Body of pancreas (tissue), 4 donors: ENCODE measurements around the gene CMPK2. TPM values are rescaled to one million over a fixed set of nuclear protein-coding genes. Genes with fewer than 3 reads are reported as not detected.
A peak's percentile ranks its signal among the peaks of the same experiment; 100 is the strongest.
"Not testable (repeated sequence)": the region's sequence is repeated elsewhere in the genome, so short reads cannot be mapped to it uniquely, and the experiment has no call there.

Experiments used
- ATAC-seq: fragments of 150-250 bp; one replicate; pipeline ENCODE4 v1.9.1; 2016
- DNase-seq, 4 donors: peaks; one replicate each; pipeline ENCODE4 v3.0.0-alpha.2; 2019
- H3K27ac ChIP-seq, 4 donors: fragments of 200-600 bp; sonication (generic); 1 replicate in 3 of 4; 2 replicates in 1 of 4; pipeline versions ENCODE4 v1.5.1 to v1.6.1; 2016 to 2019; ENCODE audit warnings: mild to moderate bottlenecking in 1 of 4, mixed read lengths in 1 of 4, moderate library complexity in 1 of 4
- H3K27me3 ChIP-seq, 2 donors: fragments of 200-600 bp; sonication (generic); one replicate each; pipeline ENCODE4 v1.6.0; 2016; ENCODE audit warnings: mild to moderate bottlenecking in 1 of 2
- H3K36me3 ChIP-seq, 2 donors: fragments of 200-600 bp; sonication (generic); replicated peaks in 1 of 2; 2 replicates each; pipeline ENCODE4 v1.5.1; 2016; ENCODE audit warnings: low read depth in 2 of 2; ENCODE audit not compliant: insufficient read depth in 1 of 2
- H3K4me1 ChIP-seq: fragments of 200-600 bp; sonication (generic); one replicate; pipeline ENCODE4 v1.6.0; 2016
- H3K4me3 ChIP-seq, 2 donors: fragments of 200-600 bp; sonication (generic); 1 replicate in 1 of 2; 2 replicates in 1 of 2; pipeline ENCODE4 v1.5.1; 2016 to 2019
- H3K9me3 ChIP-seq, 3 donors: fragments of 200-600 bp; sonication (generic); 1 replicate in 2 of 3; 2 replicates in 1 of 3; pipeline ENCODE4 v1.5.1; 2016
- CTCF ChIP-seq, 7 experiments: fragments of 450-650 bp in 4 of 7; fragments of 200-600 bp in 3 of 7; sonication (generic) in 3 of 7; IDR thresholded peaks; one replicate each; pipeline ENCODE4 v1.5.1; 2016 to 2019; ENCODE audit warnings: antibody characterized with exemption in 7 of 7
- POLR2A ChIP-seq, 3 donors: fragments of 450-650 bp; IDR thresholded peaks; one replicate each; pipeline ENCODE4 v1.6.1; 2016; ENCODE audit warnings: antibody characterized with exemption in 3 of 3, mild to moderate bottlenecking in 2 of 3
- WGBS, 2 donors: methylation state at CpG; one replicate each; pipeline ENCODE4 v1.1.5; 2017; 5-methylcytosine and 5-hydroxymethylcytosine counted together
- intact Hi-C: fragments of 100-400 bp; cut with DNase I; formaldehyde crosslinking; loops from one replicate; pipeline ENCODE4 v1.15.1; 2023
- total RNA-seq, 2 donors: library from RNA; depleted of rRNA; stranded (reverse); fragments of >200 nt; gene quantifications; one replicate each; pipeline ENCODE4 v1.1.0, GENCODE V29; 2016

Gene CMPK2
- total RNA-seq, 2 donors from 2014 or later: 6.7 to 6.9 TPM

GRCh38 chr2:6905668-6906067 is 40.0 kb upstream of the CMPK2 start:
- ATAC-seq: no peak
- Histone ChIP-seq H3K9me3 (no peaks in the 10 kb centered on the region), H3K4me3 (no peak overlapping the region), H3K27me3 (no peaks in the 10 kb centered on the region), H3K4me1 (no peaks in the 10 kb centered on the region), H3K27ac (no peak overlapping the region), H3K36me3 (no peaks in the 10 kb centered on the region)
- WGBS, 2 donors: 88 to 97% methylated on average over 1 of the region's 1 CpG
- intact Hi-C loops: no loop called here
- TF ChIP-seq POLR2A (IDR thresholded peaks at IDR 0.05) (no peak), CTCF (IDR thresholded peaks at IDR 0.05) (no peak)
- DNase-seq: no peak

GRCh38 chr2:6902581-6902980 is 36.9 kb upstream of the CMPK2 start:
- intact Hi-C loops: loop anchor here (5.0 kb wide), 1 partner anchor 135 kb away; no protein-coding TSS in a partner anchor
- not testable (repeated sequence) for H3K4me3 ChIP-seq, H3K4me1 ChIP-seq, H3K27ac ChIP-seq, ATAC-seq, H3K27me3 ChIP-seq, H3K9me3 ChIP-seq, DNase-seq, H3K36me3 ChIP-seq
- WGBS, 2 donors: 96 to 98% methylated on average over 2 of the region's 2 CpGs

GRCh38 chr2:6896930-6897759 is 31.4 kb upstream of the CMPK2 start:
- Histone ChIP-seq H3K27ac (no peak overlapping the region), H3K9me3 (no peaks in the 10 kb centered on the region), H3K36me3 (no peaks in the 10 kb centered on the region), H3K4me1 (no peaks in the 10 kb centered on the region), H3K27me3 (no peaks in the 10 kb centered on the region), H3K4me3 (no peak overlapping the region)
- WGBS, 2 donors: 56 to 58% methylated on average over 5 of the region's 5 CpGs
- TF ChIP-seq CTCF (IDR thresholded peaks at IDR 0.05) (peak; percentile 42 to 91 (median 83)), POLR2A (IDR thresholded peaks at IDR 0.05) (no peak)
- intact Hi-C loops: no loop called here
- peak; percentile 67 for ATAC-seq
- no peak for DNase-seq

GRCh38 chr2:6893876-6894482 is 28.3 kb upstream of the CMPK2 start:
- DNase-seq: no peak
- no peak for ATAC-seq
- 29 to 40% methylated on average over 1 to 2 of the region's 2 CpGs for WGBS, 2 donors
- intact Hi-C loops: no loop called here
- H3K36me3 ChIP-seq: no peaks in the 10 kb centered on the region
- TF ChIP-seq CTCF (IDR thresholded peaks at IDR 0.05) (no peak), POLR2A (IDR thresholded peaks at IDR 0.05) (no peak)
- H3K9me3 ChIP-seq: no peaks in the 10 kb centered on the region
- H3K4me1 ChIP-seq: no peaks in the 10 kb centered on the region
- H3K27ac ChIP-seq: no peak overlapping the region
- no peak overlapping the region for H3K4me3 ChIP-seq
- no peaks in the 10 kb centered on the region for H3K27me3 ChIP-seq

GRCh38 chr2:6888724-6889123 is 23.0 kb upstream of the CMPK2 start:
- Histone ChIP-seq H3K36me3 (no peaks in the 10 kb centered on the region), H3K4me1 (no peaks in the 10 kb centered on the region), H3K9me3 (no peaks in the 10 kb centered on the region), H3K27me3 (no peaks in the 10 kb centered on the region), H3K27ac (no peak overlapping the region), H3K4me3 (no peak overlapping the region)
- no peak for DNase-seq
- TF ChIP-seq CTCF (IDR thresholded peaks at IDR 0.05) (no peak), POLR2A (IDR thresholded peaks at IDR 0.05) (no peak)
- WGBS, 2 donors: 95 to 97% methylated on average over 4 of the region's 4 CpGs
- intact Hi-C loops: no loop called here
- ATAC-seq: no peak
